GM19238 (cell line): ENCODE results near the gene HOXC10.

ENCODE experiments used
- DNase-seq: peaks from one replicate; pipeline ENCODE4 v3.0.0; 2011; ENCODE audit warnings: low spot score; ENCODE audit not compliant: insufficient read length

HOXC10 gene

DNA sequence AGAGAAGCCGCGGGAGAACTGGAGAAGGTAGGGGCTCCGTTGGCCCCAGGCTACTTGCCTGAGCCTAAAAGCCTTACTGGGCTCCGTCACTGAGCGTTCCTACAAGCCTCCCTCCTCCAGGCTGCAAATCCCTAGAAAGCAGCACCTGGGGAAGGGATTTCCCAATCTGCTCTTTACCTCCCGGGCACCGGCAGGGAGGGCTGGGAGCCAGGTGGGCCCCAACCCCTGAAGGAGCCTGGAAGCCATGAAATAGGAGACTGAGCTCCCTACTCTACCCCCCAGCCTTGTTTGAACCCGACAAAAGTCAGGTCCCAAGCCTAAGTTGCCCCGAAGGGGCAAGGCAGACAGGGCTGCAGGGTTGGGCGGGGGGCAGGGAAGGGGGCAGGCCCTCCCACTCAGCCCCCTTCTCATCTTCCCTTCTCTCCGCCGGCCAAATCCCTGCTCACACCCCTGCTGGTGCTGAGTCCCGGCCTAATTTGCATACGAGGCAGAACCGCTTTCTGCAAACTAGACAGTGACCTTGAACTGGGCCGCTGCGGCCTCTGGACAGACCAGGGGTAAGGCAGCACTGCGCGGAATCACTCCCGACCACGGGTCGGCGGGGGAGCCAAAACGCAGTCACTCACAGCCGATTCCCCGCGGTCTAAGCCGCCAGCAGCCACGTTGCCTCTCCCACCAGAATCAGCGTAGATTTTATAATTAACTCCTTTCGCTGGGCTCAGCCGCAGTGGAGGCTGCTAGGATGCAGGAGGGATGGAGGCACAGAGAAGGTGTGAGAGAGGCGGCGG is 34.0 kb upstream of the HOXC10 start:
- no peak for DNase-seq

DNA sequence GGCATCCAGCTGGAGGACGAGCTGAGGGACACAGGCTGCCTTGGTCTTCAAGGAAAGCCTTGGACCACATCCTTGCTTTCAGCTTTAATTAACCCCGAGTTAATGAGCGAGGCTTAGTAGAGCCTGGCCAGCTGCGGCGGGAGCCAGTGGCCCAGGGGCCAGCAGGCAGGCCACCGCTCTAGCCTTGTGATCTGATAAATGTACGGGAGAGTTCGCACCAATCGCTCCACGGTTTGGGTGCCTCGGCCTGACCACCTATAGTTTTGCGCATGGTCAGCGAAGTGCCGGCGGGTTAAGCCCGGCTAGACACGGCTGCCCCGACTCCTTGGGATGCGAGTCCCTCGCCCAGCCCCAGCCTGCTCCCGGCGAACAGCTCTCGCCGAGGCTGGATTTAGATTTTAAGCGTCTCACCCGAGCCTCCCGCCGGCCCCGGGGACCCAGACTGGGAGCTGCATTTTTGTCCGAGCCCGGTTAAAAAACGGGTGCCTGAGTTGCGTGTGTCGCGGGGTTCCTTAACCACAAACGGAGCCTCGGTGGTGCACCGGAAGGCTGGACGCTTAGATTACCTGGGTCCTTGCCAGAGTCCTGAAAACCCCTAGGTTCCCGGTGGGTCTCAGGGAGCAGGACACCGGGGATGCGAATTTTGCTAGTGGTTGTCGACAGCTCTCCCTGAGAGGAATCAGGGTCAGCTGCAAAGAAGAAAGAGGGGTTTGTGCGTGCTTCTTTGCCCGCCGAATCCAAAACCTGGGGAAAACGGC is 33.2 kb upstream of the HOXC10 start:
- no peak for DNase-seq

DNA sequence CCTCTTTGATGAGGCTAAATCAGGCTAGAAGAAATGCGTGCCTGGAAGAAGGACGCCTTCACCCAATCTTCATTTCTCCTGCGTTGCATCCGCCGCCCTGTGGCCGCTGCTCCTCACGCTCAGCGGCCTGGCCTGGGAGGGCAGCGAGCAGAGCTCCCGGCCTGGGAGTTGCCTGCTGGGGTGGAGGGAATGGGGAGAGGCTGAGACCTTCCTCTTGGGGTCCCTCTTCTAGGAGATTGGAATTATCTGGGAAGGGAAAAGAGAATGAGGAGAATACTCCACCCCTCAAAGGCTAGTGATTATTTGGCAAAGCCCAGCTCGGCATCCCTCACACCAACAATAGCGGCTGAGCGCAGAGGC is 32.6 kb upstream of the HOXC10 start:
- no peak for DNase-seq

DNA sequence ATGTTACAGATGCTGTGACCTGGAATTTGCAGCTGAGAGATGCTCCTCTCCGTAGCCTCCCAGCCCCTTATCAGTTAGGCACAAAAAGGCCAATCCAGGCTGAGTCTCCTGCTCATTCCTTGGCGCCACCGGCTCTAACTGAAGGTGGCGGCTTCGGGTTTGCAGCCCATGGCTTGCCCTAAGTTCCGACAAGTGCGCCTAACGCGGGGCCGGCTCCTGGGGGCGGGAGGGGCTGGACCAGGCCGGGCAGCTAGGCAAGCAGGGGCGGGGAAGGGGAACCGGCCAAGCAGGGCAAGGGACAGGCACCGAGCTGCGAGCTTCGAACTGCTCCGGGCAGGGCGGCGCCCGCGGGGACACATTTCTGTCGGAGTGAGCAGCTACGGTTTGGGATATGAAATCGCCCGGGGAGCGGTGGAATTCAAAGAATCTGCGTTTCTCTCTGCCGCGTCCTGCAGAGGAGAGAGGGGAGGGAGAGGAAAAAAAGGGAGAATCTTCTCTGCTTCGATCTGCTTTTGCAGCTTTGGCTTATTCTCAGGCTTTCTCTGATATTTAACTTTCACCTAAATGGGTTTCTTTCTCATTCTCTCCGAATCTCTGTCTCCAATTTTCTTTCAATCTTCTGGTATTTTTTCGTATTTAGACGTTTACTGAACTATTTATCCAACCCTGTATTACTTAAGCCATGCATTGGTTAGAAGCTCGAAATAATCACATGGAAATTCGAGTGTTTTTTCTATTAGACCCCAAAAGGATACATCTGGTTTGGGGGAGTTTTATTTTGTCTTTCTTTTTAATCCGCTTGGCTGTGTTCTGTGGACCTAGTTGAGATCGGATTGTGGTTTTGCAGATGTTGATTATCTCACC is 31.8 kb upstream of the HOXC10 start:
- DNase-seq: no peak

- no peak for DNase-seq
Observed at GRCh38 chr12:53953831-53954693, 30.9 kb upstream of the HOXC10 start.

GRCh38 chr12:53954694-53955035 is 30.3 kb upstream of the HOXC10 start, which contains the start of gene HOXC12:
Gene HOXC12, plus strand, starts transcription at chr12:53954903. Its CDS starts 27 bp downstream, at chr12:53954930.
- DNase-seq: no peak

DNA sequence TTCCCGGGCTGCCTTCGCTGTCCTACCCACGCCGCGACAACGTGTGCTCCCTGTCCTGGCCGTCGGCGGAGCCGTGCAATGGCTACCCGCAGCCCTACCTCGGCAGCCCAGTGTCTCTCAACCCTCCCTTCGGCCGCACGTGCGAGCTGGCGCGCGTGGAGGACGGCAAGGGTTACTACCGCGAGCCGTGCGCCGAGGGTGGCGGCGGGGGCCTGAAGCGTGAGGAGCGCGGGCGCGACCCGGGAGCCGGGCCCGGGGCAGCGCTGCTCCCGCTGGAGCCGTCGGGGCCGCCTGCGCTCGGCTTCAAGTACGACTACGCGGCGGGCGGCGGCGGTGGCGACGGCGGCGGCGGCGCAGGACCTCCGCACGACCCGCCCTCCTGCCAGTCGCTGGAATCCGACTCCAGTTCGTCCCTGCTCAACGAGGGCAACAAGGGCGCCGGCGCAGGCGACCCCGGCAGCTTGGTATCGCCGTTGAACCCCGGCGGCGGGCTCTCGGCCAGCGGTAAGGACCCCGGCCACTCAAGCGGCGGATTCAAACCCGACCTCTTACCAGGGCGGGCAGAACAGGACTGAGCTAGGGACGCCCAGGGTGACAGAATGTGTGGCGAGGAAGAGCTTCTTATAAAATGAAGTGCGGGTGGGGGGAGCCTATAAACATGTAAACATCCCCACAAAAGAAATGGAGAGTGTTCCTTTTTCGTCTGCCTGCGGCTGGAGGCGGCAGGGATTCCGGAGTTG is 29.7 kb upstream of the HOXC10 start:
- no peak for DNase-seq

DNA sequence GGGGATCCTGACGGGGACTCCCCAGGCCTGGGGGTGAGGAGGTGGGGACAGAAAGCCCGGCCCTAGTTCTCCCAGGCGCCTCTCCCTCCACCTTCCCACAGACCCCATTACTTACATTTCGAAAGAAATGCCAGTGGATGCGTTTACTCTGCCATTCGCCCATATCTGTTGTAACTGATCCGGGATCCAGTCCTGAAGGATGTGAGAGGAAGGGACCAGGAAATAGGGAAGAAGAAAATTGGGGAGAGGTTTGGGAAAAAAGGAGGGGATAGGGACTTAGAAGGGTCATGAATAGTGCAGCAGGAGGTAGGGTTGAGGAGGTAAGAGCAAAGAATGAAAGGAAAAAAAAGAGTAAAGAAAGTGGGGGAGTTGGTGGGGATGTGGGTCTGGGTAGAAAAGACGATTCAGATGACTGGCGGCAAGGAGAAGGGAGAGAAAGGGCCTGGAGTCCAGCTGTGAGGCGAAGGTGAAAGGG is 29.1 kb upstream of the HOXC10 start:
- no peak for DNase-seq

DNA sequence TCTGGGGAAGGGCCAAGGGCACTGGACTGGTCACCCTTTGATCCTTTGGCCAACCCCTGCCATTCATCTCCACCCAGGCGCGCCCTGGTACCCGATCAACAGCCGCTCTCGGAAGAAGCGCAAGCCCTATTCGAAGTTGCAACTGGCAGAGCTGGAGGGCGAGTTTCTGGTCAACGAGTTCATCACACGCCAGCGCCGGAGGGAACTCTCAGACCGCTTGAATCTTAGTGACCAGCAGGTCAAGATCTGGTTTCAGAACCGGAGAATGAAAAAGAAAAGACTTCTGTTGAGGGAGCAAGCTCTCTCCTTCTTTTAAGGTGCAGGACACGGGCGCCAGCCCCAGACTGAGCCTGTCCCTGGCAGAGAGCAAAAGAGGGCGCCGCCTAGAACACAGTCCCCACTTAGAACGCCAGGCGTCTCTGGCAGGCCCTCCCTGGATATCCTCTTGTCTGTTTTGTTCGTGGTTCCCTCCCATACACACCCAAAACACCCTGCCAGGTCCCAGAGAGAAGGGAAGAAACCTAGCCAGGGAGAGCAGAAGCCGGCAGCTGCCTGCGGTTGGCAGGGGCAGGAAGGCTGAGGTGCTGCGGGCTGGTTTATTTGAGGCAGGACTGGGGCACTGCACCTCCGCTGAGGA is 28.6 kb upstream of the HOXC10 start:
- DNase-seq: no peak

GRCh38 chr12:53956914-53957536 is 27.9 kb upstream of the HOXC10 start:
- DNase-seq: no peak

GRCh38 chr12:53958128-53958527 is 26.8 kb upstream of the HOXC10 start:
- DNase-seq: no peak

DNA sequence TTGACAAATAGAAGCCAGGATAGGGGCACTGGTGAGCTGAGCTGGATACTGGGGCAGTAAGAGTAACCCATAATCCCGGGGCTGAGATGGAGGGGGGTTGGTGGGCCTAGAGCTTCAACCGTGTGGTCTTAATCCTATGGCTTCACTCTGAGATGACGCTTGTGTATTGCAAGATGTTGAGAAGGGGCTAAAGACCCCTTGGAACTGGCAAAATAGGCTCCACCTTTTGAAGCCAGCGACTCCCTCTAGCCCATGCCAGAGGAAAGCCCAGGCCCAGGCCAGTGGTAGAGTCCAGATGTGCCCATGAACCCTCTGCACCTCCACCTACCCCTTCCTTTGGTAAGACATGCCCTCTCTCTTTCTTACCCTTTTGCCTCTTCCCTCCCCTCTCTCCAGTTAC is 25.6 kb upstream of the HOXC10 start:
- no peak for DNase-seq

DNA sequence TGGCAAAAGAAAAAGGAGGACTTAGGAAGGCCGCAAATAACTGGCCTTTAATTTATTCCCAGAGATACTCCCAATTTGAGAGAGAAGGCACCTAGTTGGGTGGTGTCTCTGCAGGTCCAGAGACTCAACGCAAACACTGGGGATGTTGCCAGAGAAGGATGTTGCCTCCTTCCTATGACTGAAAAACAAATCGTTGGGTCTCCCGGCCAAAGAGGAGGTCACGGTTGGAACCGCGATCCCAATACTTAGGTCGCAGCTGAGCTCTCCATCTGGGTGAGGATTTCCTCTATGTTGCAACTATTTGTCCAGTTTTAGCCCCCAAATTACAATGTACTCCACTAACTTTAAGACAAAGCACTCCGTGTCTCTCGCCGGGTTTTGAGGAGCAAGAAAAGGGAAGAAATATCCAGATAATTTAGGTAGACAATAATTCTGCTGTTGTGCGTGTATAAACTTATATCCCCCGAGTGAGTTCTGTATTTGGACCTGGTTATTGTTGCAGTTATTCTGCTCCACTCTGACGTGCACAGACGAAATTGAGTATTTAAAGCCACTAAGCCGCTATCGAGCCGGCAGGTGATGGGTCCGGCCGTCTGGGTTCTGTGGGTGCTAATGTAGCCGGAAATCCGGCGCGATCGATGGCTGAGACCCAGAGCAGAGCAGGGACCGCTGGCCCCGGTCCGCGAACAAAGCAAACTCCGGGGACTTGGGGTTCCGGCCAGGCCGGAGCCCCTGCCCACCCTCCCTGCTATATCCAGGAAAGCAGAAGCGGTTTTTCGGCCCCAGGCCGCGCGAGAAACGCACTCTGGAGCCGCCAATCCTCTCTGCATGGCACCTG is 24.5 kb upstream of the HOXC10 start:
- no peak for DNase-seq

DNA sequence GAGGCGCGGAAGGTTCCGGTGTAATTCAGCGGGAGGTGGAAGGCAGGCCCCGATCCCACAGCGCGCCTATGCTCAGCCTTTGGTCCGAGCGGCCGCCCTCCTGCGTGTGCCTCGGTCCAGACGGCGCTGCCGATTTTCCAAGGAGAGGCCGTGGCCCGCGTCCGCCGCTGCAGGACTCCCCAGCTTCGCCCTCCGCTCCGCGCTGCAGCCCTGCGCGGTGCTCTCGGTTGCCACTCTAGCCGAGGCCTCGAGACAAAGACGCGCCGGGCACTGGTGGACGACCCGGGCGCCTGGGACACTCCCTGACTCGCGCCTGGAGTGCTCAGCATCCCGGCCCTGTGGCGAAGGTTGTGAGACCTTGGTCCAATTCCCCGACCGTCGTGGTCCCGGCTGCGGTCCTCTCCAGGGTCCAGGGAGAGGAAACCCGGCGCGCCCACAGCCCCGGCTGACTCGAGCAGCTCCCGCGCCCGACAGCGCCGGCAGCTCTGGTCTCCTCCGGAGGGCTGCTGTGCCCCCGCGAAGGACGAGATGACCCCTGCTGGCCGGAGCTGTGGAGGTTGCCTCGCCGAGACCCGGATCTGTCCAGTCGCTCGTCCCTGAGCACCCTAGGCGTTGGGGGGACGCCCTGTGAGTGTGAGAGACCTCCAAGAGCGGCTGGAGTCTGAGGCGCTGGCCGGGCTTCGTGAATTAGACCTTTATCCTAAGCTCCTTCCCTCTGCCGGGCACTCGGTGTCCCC is 23.8 kb upstream of the HOXC10 start:
- no peak for DNase-seq

DNA sequence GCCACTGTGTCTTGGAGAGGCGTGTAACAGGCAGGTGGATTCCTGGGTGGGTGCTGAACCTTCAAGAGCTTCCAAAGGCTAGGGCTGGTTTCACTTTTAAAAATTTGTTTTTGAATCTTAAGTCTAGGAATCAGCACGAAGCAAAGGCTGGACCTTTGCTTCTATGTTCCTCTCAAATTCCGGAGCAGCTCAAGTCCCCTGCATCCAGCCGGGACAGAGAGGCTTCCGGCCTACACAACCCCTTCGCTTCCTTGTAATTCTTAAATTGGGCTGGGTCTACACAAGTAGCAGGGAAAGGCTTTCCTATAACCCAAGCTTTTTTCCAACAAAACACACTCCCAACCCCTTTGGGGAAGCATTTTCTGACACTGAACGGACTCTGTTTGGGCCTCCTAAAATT is 21.9 kb upstream of the HOXC10 start:
- no peak for DNase-seq

- no peak for DNase-seq
Observed at GRCh38 chr12:53963434-53964314, 21.3 kb upstream of the HOXC10 start.

DNA sequence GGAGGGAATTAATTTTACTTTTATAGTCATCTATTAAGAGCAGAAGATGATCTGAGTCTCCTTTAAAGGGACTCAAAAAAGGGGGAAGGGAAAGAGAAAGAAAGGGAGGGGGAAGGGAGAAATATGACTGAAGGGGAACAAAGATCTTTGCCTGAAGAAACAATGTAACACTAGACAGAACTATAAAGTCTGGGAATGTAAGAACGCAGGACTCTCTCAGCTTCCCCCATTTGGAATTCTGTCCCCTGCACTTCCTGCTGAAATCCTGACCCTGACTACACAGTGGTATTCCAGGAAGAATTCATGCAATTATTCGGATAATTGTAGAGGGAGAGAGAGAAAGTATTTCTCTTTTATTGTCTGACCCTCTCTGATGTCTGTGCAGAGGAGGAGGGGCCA is 20.6 kb upstream of the HOXC10 start:
- DNase-seq: no peak
